ENCODE results near the gene NCEH1. TPM values are rescaled to one million over a fixed set of nuclear protein-coding genes. Genes with fewer than 3 reads are reported as not detected.

NCEH1 gene
- polyA plus RNA-seq, 1 of the 3 experiments (the other 2 are of a cell fraction) = 7.5 TPM

GRCh38 chr3:172586436-172586835 lies 124.4 kb downstream of the NCEH1 start:
- H2AFZ ChIP-seq (ENCODE audit: low read depth) = no peak overlapping the region; the same call in 1 of the 2 replicates
- DNase-seq = no peak
- no peaks in the 10 kb centered on the region for H3K36me3 ChIP-seq (replicated peaks in 1 of 2; ENCODE audit: control insufficient read depth in 1 of 2, insufficient read depth in 2 of 2, low read length in 1 of 2)
- H3K4me1 ChIP-seq (ENCODE audit: control insufficient read depth in 1 of 2, insufficient read depth in 2 of 2, low read depth in 1 of 2, low read length in 1 of 2) = no peaks in the 10 kb centered on the region
- no peaks in the 10 kb centered on the region for H4K20me1 ChIP-seq (ENCODE audit: insufficient read depth)
- ChIA-PET POLR2A (no interaction called here), CTCF (no interaction called here)
- no peaks in the 10 kb centered on the region for H3K9me2 ChIP-seq
- no peaks in the 10 kb centered on the region for H3K79me2 ChIP-seq (ENCODE audit: insufficient read depth)
- H3F3A ChIP-seq (replicated peaks; ENCODE audit: insufficient read depth) = no peaks in the 10 kb centered on the region
- no peaks in the 10 kb centered on the region for H3K9me3 ChIP-seq
- H3K4me3 ChIP-seq (ENCODE audit: low read depth in 2 of 2, low read length in 1 of 2) = no peak overlapping the region
- no peak overlapping the region for H3K4me2 ChIP-seq
- H3K9ac ChIP-seq = 0 out of 2 replicates have a peak overlapping the region, but pooled peaks have one; percentile 22
- no peak overlapping the region for H3K27ac ChIP-seq (ENCODE audit: low read depth in 2 of 2, low read length in 1 of 2)
- H3K27me3 ChIP-seq (ENCODE audit: insufficient read depth) = no peaks in the 10 kb centered on the region
- TF ChIP-seq RFX5 (IDR thresholded peaks at IDR 0.05; ENCODE audit: low read length) = no peak
- TF ChIP-seq MEF2A (IDR thresholded peaks at IDR 0.05; ENCODE audit: borderline replicate concordance, low read depth) = no peak
- no peak for TF ChIP-seq EP300 (IDR thresholded peaks at IDR 0.05; ENCODE audit: borderline replicate concordance in 1 of 2, low read depth in 1 of 2, low read length in 1 of 2)
- TF ChIP-seq TCF12 (IDR thresholded peaks at IDR 0.05) = no peak
- no peak for TF ChIP-seq CTCF (IDR thresholded peaks at IDR 0.05)
- no peak for TF ChIP-seq REST (IDR thresholded peaks at IDR 0.05; ENCODE audit: low read depth, low read length)
- no peak for TF ChIP-seq TEAD4 (IDR thresholded peaks at IDR 0.05; ENCODE audit: borderline replicate concordance, insufficient read depth)
- no peak for TF ChIP-seq POLR2AphosphoS5 (IDR thresholded peaks at IDR 0.05; ENCODE audit: low read depth, low read length)
- TF ChIP-seq ELF1 (IDR thresholded peaks at IDR 0.05) = no peak
- no peak for TF ChIP-seq USF2 (IDR thresholded peaks at IDR 0.05; ENCODE audit: borderline replicate concordance, low read depth, low read length)
- TF ChIP-seq RXRA (IDR thresholded peaks at IDR 0.05; ENCODE audit: borderline replicate concordance, low read depth) = no peak
- TF ChIP-seq FOXM1 (IDR thresholded peaks at IDR 0.05; ENCODE audit: low read depth) = no peak
- TF ChIP-seq TAF1 (IDR thresholded peaks at IDR 0.05; ENCODE audit: borderline replicate concordance, low read depth, low read length) = no peak
- TF ChIP-seq USF1 (IDR thresholded peaks at IDR 0.05; ENCODE audit: borderline replicate concordance, low read depth) = no peak
- TF ChIP-seq PBX3 (IDR thresholded peaks at IDR 0.05) = no peak
- TF ChIP-seq RCOR1 (IDR thresholded peaks at IDR 0.05; ENCODE audit: low read length) = no peak
- TF ChIP-seq NFIC (IDR thresholded peaks at IDR 0.05; ENCODE audit: borderline replicate concordance) = no peak
- TF ChIP-seq GABPA (IDR thresholded peaks at IDR 0.05; ENCODE audit: low read depth) = no peak
- TF ChIP-seq FOSL2 (IDR thresholded peaks at IDR 0.05; ENCODE audit: borderline replicate concordance, low read depth) = no peak
- no peak for TF ChIP-seq CHD2 (IDR thresholded peaks at IDR 0.05; ENCODE audit: low read length, partially characterized antibody)
